Hepatic stellate cell (primary cell): ENCODE measurements around the gene RNASE1.
"Not testable (repeated sequence)": the region's sequence is repeated elsewhere in the genome, so short reads cannot be mapped to it uniquely, and the experiment has no call there.

ENCODE experiments used
- DNase-seq: peaks from one replicate; pipeline ENCODE4 v3.0.0; 2011; ENCODE audit warnings: low spot score

The RNASE1 gene

DNA sequence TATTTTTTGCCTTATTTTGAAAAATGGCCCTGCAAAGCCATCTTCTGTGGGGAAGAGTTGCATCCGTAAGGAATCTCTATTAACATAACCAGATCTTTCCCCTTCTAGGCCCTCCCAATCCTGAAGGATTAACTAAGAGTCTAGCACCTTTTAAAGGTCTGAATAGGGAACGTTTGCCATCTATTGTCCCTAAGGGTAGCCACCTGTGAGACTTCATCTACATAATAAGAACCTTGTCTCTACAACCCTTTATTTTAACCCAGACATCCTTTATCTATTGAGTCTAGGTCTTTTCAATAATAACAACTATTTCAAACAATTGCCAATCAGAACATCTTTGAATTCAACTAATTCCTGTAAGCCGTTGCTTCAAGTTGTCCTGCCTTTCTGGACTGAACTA, 30.0 kb downstream of the RNASE1 start:
- DNase-seq: no peak

DNA sequence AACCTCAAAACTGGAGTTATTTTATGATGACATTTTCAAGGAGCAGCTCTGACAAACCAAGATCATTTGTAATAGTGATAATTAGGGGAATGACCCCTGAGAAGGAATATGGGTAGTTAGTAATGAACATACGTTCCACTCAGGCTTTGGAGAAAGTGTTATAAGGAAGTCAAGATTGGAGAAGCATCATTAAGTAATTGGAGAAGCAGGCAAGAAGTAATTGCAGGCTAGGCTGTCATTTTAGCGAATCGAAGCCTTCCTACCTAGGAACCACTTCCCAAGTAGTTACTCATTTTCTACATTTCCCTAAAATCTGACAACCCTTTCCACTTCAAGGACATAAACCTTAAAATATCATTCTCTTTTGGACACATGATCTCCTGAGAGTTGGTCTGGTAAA, 33.2 kb downstream of the RNASE1 start:
- DNase-seq: no peak

DNA sequence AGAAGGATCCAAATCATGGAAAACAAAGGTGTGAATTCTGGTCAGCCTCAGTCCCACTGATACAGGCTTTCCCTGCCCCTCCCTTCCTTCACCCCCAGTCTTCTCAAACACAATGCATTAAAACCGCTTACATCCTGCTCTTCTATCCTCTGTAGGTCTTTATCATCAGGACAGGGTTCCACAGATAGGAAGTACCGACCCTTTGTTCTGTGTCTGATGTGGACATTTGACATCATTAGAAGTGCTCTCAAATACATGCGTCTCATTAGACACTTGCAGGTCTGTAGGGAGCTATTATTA, 34.1 kb downstream of the RNASE1 start:
- DNase-seq: no peak

DNA sequence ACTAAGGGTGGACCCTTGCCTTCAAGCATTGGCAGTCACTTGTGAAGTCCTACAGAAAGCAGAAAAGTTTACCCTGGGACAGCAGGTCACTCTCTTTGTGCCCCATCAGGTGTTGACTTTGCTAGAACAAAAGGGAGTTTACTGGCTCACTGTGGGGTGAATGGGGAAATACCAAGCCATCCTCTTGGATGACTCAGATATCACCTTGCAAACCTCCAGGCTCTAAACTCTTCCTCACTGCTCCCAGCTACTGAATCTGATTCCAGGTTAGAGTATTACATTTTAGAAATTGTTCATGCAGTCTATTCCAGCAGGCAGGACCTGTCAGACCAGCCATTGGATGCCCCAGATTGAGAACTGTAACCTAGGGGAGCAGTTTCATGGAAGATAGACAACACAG, 41.7 kb downstream of the RNASE1 start:
- no peak for DNase-seq

DNA sequence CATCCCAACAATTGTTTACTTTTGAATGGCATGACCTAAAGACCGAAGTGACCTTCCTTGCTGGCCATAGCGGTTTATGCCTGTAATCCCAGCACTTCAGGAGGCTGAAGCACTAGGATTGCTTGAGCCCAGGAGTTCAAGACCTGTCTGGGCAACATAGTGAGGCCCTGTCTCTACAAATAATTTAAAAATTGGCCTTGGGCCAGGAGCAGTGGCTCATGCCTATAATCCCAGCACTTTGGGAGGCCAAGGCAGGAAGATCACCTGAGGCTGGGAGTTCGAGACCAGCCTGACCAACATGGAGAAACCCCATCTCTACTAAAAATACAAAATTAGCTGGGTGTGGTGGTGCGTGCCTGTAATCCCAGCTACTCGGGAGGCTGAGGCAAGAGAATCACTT, 43.2 kb downstream of the RNASE1 start:
- DNase-seq: not testable (repeated sequence)

DNA sequence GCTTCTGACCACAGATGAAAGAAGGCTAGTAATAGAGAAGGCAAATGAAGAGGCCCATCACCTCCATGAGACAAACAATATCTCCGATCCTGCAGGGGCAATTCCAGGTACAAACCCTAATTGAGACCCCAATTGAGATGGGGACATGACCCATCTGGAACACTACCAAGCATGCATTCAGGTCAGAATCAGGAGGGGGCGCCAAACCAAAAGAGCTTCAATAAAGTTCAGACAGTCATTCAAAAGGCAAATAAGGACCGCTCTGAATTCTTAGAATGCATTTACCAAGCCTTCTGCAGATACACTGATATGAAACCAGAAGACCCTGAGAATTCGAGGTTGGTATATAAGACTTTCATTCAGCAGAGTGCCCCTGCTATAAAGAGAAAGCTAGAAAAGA, 44.7 kb downstream of the RNASE1 start:
- no peak for DNase-seq

DNA sequence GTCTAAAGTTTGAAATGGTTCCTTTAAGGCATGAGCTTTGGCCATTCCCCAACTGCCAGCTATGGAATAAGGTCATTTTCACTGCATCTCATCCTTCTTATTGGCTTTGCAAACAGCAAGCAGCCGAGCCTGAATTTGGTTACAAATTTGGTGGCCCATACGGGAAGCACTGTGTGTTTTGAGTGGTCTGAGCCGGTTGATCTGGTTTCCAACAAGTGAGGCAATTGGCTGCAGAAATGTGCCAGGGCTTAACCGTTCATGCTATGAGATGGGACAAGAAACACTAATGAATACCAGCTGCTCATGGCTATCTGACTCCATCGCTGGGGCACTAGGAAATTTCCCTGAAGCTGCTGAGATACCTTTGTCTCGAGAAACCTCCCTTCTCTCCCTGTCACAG, 47.6 kb downstream of the RNASE1 start:
- DNase-seq: no peak

DNA sequence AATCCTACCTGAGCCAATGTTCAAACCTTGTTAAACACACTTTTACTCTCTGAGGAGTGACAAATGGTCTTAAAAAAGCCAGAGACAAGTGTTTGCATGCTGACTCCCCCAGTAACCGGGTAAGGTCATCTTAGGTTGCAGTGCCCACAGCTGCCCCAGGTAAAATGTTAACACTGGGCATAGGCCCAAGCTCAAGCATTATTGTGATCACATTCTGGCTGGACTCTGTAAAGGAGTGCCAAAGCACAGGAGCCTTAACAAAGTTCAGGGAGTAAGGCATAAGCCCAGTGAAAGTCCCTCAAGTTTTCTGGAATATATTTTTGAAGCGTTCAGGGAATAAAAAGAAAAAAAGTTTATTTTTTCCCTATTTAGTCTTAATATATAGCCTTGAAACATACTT, 48.3 kb downstream of the RNASE1 start:
- no peak for DNase-seq

DNA sequence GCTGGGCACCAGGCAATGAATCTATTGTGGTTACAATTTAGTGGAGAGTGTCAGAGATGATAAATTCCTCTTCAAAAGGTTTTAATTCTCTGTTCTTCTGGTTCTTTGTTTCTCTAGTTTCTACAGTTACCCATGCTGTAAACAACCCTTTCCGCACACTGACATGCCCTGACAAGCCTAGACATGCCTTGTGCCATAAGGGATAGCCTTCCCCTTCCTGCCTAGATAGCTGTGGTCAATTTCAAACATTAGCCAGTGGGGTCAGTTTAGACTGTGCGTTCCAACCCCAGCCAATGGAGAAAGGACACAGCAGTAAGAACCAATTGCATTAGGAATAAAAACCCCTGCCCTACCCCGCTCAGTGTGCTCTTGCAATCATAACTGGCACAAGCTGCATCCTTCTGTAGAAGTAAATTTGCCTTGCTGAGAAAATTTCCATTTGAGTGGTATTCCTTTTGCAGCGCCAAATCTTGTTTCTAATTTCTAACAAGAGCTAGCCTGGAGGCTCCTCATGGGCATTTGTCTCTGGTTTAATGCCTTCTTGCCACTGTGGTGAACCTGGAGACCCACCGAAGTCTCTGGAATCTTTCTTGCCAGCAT, 50.6 kb downstream of the RNASE1 start:
- no peak for DNase-seq
